IPS-NIHi7 (cell line): ENCODE results near the gene SLC9B2.

Experiments used
- DNase-seq: peaks from one replicate; pipeline ENCODE4 v3.0.0; 2012; ENCODE audit warnings: mixed read lengths; ENCODE audit errors: extremely low spot score

Gene SLC9B2

GRCh38 chr4:103076747-103077347, at the start of gene SLC9B2:
TSS of gene SLC9B2 (minus strand) at chr4:103076761. CDS start at chr4:103067550, 9,211 bp downstream.
- no peak for DNase-seq

- DNase-seq = no peak
Observed at GRCh38 chr4:103126126-103126525, 49.6 kb upstream of the SLC9B2 start.

GRCh38 chr4:103123114-103123513, 46.6 kb upstream of the SLC9B2 start:
- no peak for DNase-seq

GRCh38 chr4:103118166-103118565, 41.6 kb upstream of the SLC9B2 start:
- no peak for DNase-seq

- DNase-seq = no peak
Observed at GRCh38 chr4:103111598-103111997, 35.0 kb upstream of the SLC9B2 start.

GRCh38 chr4:103108542-103108941, 32.0 kb upstream of the SLC9B2 start:
- no peak for DNase-seq

- DNase-seq = no peak
Observed at GRCh38 chr4:103105558-103106356, 29.2 kb upstream of the SLC9B2 start.

- no peak for DNase-seq
Observed at GRCh38 chr4:103104886-103105285, 28.3 kb upstream of the SLC9B2 start.

- no peak for DNase-seq
Observed at GRCh38 chr4:103100691-103101090, 24.1 kb upstream of the SLC9B2 start.

GRCh38 chr4:103099691-103100392, 23.3 kb upstream of the SLC9B2 start, which contains the start of gene BDH2:
TSS of gene BDH2 (minus strand) at chr4:103099834. CDS start at chr4:103096254, 3,580 bp downstream.
- DNase-seq = peak; percentile 82

GRCh38 chr4:103098756-103099440, 22.3 kb upstream of the SLC9B2 start:
- no peak for DNase-seq

GRCh38 chr4:103098341-103098740, 21.8 kb upstream of the SLC9B2 start:
- DNase-seq = no peak

- no peak for DNase-seq
Observed at GRCh38 chr4:103097112-103097511, 20.6 kb upstream of the SLC9B2 start.

GRCh38 chr4:103095080-103095479, 18.5 kb upstream of the SLC9B2 start:
- DNase-seq = no peak

- DNase-seq = no peak
Observed at GRCh38 chr4:103092245-103092644, 15.7 kb upstream of the SLC9B2 start.

GRCh38 chr4:103091601-103092223, 15.2 kb upstream of the SLC9B2 start:
- peak; percentile 22 for DNase-seq

- no peak for DNase-seq
Observed at GRCh38 chr4:103089481-103089880, 12.9 kb upstream of the SLC9B2 start.

- no peak for DNase-seq
Observed at GRCh38 chr4:103086551-103086950, 10.0 kb upstream of the SLC9B2 start.

- no peak for DNase-seq
Observed at GRCh38 chr4:103085555-103086196, 9.1 kb upstream of the SLC9B2 start.

GRCh38 chr4:103079621-103080020, 3.1 kb upstream of the SLC9B2 start:
- DNase-seq = no peak
